ENCODE data around the gene ANKRD29. TPM values are rescaled to one million over a fixed set of nuclear protein-coding genes. Genes with fewer than 3 reads are reported as not detected.

ANKRD29 gene
- total and polyA plus RNA-seq, 10 of the 15 experiments (the other 5 are each of a cell fraction or from before 2014, with no cell fraction given), result 0.53 to 9.2 (median 1.6) TPM

GRCh38 chr18:23702606-23703005 is 39.9 kb upstream of the ANKRD29 start (continued):
- no peak for TF ChIP-seq SKIL (IDR thresholded peaks at IDR 0.05; ENCODE audit: low read depth, poor library complexity, severe bottlenecking)
- TF ChIP-seq MEF2A (IDR thresholded peaks at IDR 0.05; ENCODE audit: insufficient read depth, low read depth, low read length), result no peak
- TF ChIP-seq RFX5 (IDR thresholded peaks at IDR 0.05; ENCODE audit: low read depth, low read length), result no peak
- TF ChIP-seq E2F8 (IDR thresholded peaks at IDR 0.05; ENCODE audit: low read depth, partially characterized antibody), result no peak
- TF ChIP-seq TCF3 (IDR thresholded peaks at IDR 0.05; ENCODE audit: borderline replicate concordance, insufficient read depth, low read depth, low read length), result no peak
- TF ChIP-seq NR2C2 (IDR thresholded peaks at IDR 0.05; ENCODE audit: borderline replicate concordance, control insufficient read depth, insufficient read length, low read depth), result no peak
- TF ChIP-seq CEBPZ (IDR thresholded peaks at IDR 0.05; ENCODE audit: low read depth, low read length), result no peak
- TF ChIP-seq GATAD2B (conservative IDR thresholded peaks at IDR 0.05; ENCODE audit: low read depth), result no peak
- no peak for TF ChIP-seq ZNF274 (IDR thresholded peaks at IDR 0.05; ENCODE audit: insufficient read depth, insufficient read length)
